WTC11 (cell line): ENCODE data around the gene GNAZ. TPM values are rescaled to one million over a fixed set of nuclear protein-coding genes. Genes with fewer than 3 reads are reported as not detected.

Experiments
- ATAC-seq: fragments of 200-7000 bp; cut with Tn5 transposase; 2 replicates; pipeline ENCODE4 v1.10.0; 2021; ENCODE audit warnings: mild to moderate bottlenecking, moderate library complexity
- CTCF ChIA-PET: fragments of 300-600 bp; sonication (Branson Sonifier 250); formaldehyde crosslinking; loops from one replicate; lab custom pipeline; 2021; ENCODE audit warnings: antibody characterized with exemption; lab: Charles Lee
- POLR2A ChIA-PET: fragments of 350-600 bp; sonication (Branson Sonifier 250); formaldehyde crosslinking; loops from one replicate; lab custom pipeline; 2021; ENCODE audit warnings: antibody characterized with exemption; lab: Charles Lee
- DNase-seq: peaks from one replicate; pipeline ENCODE4 v3.0.0; 2021; ENCODE audit warnings: low spot score
- H3K27ac Mint-ChIP-seq: 2 replicates; pipeline ENCODE4 v1.8.0; 2021; ENCODE audit warnings: mixed read lengths
- H3K27me3 Mint-ChIP-seq: 2 replicates; pipeline ENCODE4 v1.8.0; 2021; ENCODE audit warnings: low read depth, mild to moderate bottlenecking, moderate library complexity, mixed read lengths
- H3K36me3 Mint-ChIP-seq: 2 replicates; pipeline ENCODE4 v1.8.0; 2021; ENCODE audit warnings: mixed read lengths
- H3K4me1 Mint-ChIP-seq: 2 replicates; pipeline ENCODE4 v1.8.0; 2022; ENCODE audit warnings: mixed read lengths
- H3K4me3 Mint-ChIP-seq: 2 replicates; pipeline ENCODE4 v1.8.0; 2021; ENCODE audit warnings: mild to moderate bottlenecking, moderate library complexity, mixed read lengths
- H3K9me3 Mint-ChIP-seq: 2 replicates; pipeline ENCODE4 v1.8.0; 2021; ENCODE audit warnings: mixed read lengths
- CREB1 ChIP-seq: sonication (generic); formaldehyde crosslinking; IDR thresholded peaks from 2 replicates; pipeline ENCODE4 v1.8.0; 2023; ENCODE audit warnings: mild to moderate bottlenecking, missing genetic modification reagents
- NFATC4 ChIP-seq: fragments of 250-450 bp; sonication (Bioruptor Pico); IDR thresholded peaks from 2 replicates; pipeline ENCODE4 v1.9.0; 2021; ENCODE audit warnings: mild to moderate bottlenecking
- NR2C2 ChIP-seq: sonication (generic); formaldehyde crosslinking; IDR thresholded peaks from 2 replicates; pipeline ENCODE4 v1.8.0; 2022; ENCODE audit warnings: mild to moderate bottlenecking, missing genetic modification reagents
- RORB ChIP-seq: fragments of 250-450 bp; sonication (Bioruptor Pico); IDR thresholded peaks from 2 replicates; pipeline ENCODE4 v1.9.0; 2021; ENCODE audit warnings: mild to moderate bottlenecking
- SMAD4 ChIP-seq: sonication (generic); formaldehyde crosslinking; IDR thresholded peaks from 2 replicates; pipeline ENCODE4 v1.8.0; 2022; ENCODE audit warnings: mild to moderate bottlenecking, missing genetic modification reagents
- TP53 ChIP-seq: sonication (generic); formaldehyde crosslinking; IDR thresholded peaks from 2 replicates; pipeline ENCODE4 v1.8.1; 2023; ENCODE audit warnings: mild to moderate bottlenecking, missing genetic modification reagents
- ZNF232 ChIP-seq: sonication (generic); formaldehyde crosslinking; IDR thresholded peaks from 2 replicates; pipeline ENCODE4 v1.8.0; 2022; ENCODE audit warnings: mild to moderate bottlenecking, missing genetic modification reagents
- total RNA-seq: library from RNA; stranded (reverse); gene quantifications from 3 replicates; pipeline ENCODE4 v1.2.3, GENCODE V29; 2021
- TF ChIP-seq, protein P1 (sequence below): fragments of 250-450 bp; sonication (Bioruptor Pico); IDR thresholded peaks from 2 replicates; pipeline ENCODE4 v1.9.0; 2021; ENCODE audit warnings: mild to moderate bottlenecking
- TF ChIP-seq, protein P2 (sequence below): sonication (generic); formaldehyde crosslinking; IDR thresholded peaks from 2 replicates; pipeline ENCODE4 v1.8.0; 2022; ENCODE audit warnings: mild to moderate bottlenecking, missing genetic modification reagents
- TF ChIP-seq, protein P3 (sequence below): sonication (generic); formaldehyde crosslinking; IDR thresholded peaks from 2 replicates; pipeline ENCODE4 v1.8.1; 2023; ENCODE audit warnings: mild to moderate bottlenecking, missing genetic modification reagents
- TF ChIP-seq, protein P4 (sequence below): fragments of 250-450 bp; sonication (Bioruptor Pico); IDR thresholded peaks from 2 replicates; pipeline ENCODE4 v1.9.0; 2021; ENCODE audit warnings: mild to moderate bottlenecking
- TF ChIP-seq, protein P5 (sequence below): sonication (generic); formaldehyde crosslinking; IDR thresholded peaks from 2 replicates; pipeline ENCODE4 v1.8.0; 2022; ENCODE audit warnings: missing genetic modification reagents
- TF ChIP-seq, protein P6 (sequence below): sonication (generic); formaldehyde crosslinking; IDR thresholded peaks from 2 replicates; pipeline ENCODE4 v1.8.1; 2022; ENCODE audit warnings: low read depth, mild to moderate bottlenecking, moderate library complexity, missing genetic modification reagents, borderline replicate concordance

The GNAZ gene
- total RNA-seq, 1 experiment from 2014 or later = 9.9 TPM

DNA sequence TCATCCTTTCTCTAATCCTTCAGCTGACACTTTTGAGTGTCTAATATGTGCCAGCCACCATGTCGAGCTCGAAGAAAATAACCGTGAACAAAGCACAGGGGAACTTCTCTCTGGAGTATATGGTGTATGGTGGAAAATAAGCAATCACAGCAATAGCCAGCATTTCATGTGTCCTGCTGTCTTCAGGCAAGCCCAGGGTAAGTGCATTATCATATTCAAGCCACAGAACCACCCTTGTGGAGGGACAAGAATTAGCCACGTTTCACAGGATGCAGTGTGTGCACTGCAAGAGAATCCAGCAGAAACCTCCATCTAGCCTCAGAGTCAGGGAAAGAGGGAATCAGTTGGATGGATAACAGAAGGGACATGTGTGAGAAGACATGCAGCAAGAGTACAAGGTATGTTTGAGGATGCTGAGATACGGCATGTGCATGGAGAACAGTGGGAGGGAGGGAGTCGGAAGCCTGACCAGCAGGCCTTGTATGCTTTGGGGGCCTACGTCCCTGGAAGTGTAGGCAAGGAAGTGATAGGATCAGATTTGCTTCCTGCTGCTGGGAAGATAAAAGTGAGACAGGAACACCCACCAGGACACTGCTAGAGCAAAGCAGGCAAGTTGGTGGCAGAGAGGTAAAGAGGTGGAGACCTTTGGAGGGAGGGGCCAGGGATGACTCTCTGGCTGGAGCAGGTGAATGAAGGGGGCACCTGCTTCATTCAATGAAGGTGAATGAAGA lies 14.7 kb upstream of the GNAZ start (continued):
- TF ChIP-seq, protein P1, sequence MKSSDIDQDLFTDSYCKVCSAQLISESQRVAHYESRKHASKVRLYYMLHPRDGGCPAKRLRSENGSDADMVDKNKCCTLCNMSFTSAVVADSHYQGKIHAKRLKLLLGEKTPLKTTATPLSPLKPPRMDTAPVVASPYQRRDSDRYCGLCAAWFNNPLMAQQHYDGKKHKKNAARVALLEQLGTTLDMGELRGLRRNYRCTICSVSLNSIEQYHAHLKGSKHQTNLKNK (CRISPR knock-in tag) = no peak
- TF ChIP-seq NFATC4 (CRISPR knock-in tag) = no peak
- TF ChIP-seq, protein P2, sequence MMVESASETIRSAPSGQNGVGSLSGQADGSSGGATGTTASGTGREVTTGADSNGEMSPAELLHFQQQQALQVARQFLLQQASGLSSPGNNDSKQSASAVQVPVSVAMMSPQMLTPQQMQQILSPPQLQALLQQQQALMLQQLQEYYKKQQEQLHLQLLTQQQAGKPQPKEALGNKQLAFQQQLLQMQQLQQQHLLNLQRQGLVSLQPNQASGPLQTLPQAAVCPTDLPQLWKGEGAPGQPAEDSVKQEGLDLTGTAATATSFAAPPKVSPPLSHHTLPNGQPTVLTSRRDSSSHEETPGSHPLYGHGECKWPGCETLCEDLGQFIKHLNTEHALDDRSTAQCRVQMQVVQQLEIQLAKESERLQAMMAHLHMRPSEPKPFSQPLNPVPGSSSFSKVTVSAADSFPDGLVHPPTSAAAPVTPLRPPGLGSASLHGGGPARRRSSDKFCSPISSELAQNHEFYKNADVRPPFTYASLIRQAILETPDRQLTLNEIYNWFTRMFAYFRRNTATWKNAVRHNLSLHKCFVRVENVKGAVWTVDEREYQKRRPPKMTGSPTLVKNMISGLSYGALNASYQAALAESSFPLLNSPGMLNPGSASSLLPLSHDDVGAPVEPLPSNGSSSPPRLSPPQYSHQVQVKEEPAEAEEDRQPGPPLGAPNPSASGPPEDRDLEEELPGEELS (CRISPR knock-in tag) = no peak

DNA sequence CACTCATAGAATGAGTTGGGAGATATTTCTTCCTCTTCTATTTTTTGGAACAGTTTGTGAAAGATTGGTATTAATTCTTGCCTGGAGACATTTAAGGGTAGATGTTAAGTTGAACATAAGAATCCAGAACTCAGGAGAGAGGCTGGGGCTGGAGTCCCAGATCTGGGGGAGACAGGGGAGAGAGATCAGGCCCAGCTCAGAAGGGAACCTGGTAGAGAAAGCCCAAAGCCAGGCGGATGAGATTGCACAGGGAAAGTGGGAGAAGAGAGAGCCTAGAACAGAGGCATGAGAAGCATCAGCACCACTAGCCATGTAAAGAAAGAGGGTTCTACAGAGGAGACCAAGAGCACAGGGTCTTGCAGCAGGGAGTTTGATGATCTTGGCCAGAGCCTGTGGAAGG lies 13.0 kb upstream of the GNAZ start:
- no peaks in the 10 kb centered on the region for H3K4me1 Mint-ChIP-seq
- CTCF ChIA-PET = interaction anchor here (1.1 to 1.5 kb wide), 3 partner anchors 13 to 201 kb away, joined by 4 to 10 read pairs (median 5); partner anchors contain the start of gene GNAZ
- POLR2A ChIA-PET = no interaction called here
- ATAC-seq (no peak), DNase-seq (no peak)
- H3K36me3 Mint-ChIP-seq = no peaks in the 10 kb centered on the region
- H3K27me3 Mint-ChIP-seq = peaks cover 14% of the 10 kb centered on the region
- H3K9me3 Mint-ChIP-seq = peaks cover 10% of the 10 kb centered on the region
- no peak overlapping the region for H3K4me3 Mint-ChIP-seq
- H3K27ac Mint-ChIP-seq = no peak overlapping the region
- no peak for TF ChIP-seq SMAD4
- TF ChIP-seq ZNF232 = no peak
- TF ChIP-seq, protein P3, sequence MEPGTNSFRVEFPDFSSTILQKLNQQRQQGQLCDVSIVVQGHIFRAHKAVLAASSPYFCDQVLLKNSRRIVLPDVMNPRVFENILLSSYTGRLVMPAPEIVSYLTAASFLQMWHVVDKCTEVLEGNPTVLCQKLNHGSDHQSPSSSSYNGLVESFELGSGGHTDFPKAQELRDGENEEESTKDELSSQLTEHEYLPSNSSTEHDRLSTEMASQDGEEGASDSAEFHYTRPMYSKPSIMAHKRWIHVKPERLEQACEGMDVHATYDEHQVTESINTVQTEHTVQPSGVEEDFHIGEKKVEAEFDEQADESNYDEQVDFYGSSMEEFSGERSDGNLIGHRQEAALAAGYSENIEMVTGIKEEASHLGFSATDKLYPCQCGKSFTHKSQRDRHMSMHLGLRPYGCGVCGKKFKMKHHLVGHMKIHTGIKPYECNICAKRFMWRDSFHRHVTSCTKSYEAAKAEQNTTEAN = no peak
- TF ChIP-seq CREB1 (CRISPR knock-in tag) = no peak
- TF ChIP-seq, protein P4, sequence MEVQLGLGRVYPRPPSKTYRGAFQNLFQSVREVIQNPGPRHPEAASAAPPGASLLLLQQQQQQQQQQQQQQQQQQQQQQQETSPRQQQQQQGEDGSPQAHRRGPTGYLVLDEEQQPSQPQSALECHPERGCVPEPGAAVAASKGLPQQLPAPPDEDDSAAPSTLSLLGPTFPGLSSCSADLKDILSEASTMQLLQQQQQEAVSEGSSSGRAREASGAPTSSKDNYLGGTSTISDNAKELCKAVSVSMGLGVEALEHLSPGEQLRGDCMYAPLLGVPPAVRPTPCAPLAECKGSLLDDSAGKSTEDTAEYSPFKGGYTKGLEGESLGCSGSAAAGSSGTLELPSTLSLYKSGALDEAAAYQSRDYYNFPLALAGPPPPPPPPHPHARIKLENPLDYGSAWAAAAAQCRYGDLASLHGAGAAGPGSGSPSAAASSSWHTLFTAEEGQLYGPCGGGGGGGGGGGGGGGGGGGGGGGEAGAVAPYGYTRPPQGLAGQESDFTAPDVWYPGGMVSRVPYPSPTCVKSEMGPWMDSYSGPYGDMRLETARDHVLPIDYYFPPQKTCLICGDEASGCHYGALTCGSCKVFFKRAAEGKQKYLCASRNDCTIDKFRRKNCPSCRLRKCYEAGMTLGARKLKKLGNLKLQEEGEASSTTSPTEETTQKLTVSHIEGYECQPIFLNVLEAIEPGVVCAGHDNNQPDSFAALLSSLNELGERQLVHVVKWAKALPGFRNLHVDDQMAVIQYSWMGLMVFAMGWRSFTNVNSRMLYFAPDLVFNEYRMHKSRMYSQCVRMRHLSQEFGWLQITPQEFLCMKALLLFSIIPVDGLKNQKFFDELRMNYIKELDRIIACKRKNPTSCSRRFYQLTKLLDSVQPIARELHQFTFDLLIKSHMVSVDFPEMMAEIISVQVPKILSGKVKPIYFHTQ (CRISPR knock-in tag) = no peak
- no peak for TF ChIP-seq TP53 (CRISPR knock-in tag)
- TF ChIP-seq NR2C2 (CRISPR knock-in tag) = no peak
- TF ChIP-seq, protein P5, sequence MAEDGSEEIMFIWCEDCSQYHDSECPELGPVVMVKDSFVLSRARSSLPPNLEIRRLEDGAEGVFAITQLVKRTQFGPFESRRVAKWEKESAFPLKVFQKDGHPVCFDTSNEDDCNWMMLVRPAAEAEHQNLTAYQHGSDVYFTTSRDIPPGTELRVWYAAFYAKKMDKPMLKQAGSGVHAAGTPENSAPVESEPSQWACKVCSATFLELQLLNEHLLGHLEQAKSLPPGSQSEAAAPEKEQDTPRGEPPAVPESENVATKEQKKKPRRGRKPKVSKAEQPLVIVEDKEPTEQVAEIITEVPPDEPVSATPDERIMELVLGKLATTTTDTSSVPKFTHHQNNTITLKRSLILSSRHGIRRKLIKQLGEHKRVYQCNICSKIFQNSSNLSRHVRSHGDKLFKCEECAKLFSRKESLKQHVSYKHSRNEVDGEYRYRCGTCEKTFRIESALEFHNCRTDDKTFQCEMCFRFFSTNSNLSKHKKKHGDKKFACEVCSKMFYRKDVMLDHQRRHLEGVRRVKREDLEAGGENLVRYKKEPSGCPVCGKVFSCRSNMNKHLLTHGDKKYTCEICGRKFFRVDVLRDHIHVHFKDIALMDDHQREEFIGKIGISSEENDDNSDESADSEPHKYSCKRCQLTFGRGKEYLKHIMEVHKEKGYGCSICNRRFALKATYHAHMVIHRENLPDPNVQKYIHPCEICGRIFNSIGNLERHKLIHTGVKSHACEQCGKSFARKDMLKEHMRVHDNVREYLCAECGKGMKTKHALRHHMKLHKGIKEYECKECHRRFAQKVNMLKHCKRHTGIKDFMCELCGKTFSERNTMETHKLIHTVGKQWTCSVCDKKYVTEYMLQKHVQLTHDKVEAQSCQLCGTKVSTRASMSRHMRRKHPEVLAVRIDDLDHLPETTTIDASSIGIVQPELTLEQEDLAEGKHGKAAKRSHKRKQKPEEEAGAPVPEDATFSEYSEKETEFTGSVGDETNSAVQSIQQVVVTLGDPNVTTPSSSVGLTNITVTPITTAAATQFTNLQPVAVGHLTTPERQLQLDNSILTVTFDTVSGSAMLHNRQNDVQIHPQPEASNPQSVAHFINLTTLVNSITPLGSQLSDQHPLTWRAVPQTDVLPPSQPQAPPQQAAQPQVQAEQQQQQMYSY (CRISPR knock-in tag) = no peak

DNA sequence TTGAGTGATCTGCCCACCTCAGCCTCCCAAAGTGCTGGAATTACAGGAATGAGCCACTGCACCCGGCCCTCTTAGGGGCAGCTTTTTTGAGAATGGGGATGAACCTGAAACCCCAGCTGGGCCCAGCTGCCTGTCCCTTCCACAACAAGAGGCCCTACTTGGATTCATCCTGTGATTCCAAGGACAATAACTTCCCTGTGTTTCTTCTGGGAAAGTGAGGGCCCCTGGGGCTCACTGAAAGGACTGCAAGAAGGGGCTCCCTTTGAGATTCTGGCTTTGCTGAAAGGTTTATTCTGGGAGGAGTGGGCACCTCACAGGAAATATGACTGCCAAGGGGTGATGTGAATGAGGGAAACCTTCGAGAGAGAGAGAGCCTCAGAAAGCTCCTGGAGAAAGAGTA lies 12.3 kb upstream of the GNAZ start:
- no peak for TF ChIP-seq RORB (CRISPR knock-in tag)
- TF ChIP-seq, protein P6, sequence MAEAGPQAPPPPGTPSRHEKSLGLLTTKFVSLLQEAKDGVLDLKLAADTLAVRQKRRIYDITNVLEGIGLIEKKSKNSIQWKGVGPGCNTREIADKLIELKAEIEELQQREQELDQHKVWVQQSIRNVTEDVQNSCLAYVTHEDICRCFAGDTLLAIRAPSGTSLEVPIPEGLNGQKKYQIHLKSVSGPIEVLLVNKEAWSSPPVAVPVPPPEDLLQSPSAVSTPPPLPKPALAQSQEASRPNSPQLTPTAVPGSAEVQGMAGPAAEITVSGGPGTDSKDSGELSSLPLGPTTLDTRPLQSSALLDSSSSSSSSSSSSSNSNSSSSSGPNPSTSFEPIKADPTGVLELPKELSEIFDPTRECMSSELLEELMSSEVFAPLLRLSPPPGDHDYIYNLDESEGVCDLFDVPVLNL (CRISPR knock-in tag) = no peak
- TF ChIP-seq, all 79 proteins: peak for 0
- H3K4me1 Mint-ChIP-seq = no peaks in the 10 kb centered on the region
- ChIA-PET POLR2A (no interaction called here), CTCF (interaction anchor here (1.1 to 1.5 kb wide), 3 partner anchors 12 to 202 kb away, joined by 4 to 10 read pairs (median 5); partner anchors contain the start of gene GNAZ)
- ATAC-seq (no peak), DNase-seq (peak; percentile 9)
- H3K27me3 Mint-ChIP-seq = peaks cover 14% of the 10 kb centered on the region
- H3K36me3 Mint-ChIP-seq = no peaks in the 10 kb centered on the region
- H3K9me3 Mint-ChIP-seq = peaks cover 10% of the 10 kb centered on the region
- no peak overlapping the region for H3K27ac Mint-ChIP-seq
- H3K4me3 Mint-ChIP-seq = no peak overlapping the region
